NCI-H345 treated with DMSO at 0.1 percent for 48 hours (cell line): Measurements from ENCODE around the gene FSD1L.

Experiments
- DNase-seq: peaks from one replicate; lab custom pipeline; 2025; ENCODE audit not compliant: unreplicated experiment; lab: John Stamatoyannopoulos, UW

The FSD1L gene

DNA sequence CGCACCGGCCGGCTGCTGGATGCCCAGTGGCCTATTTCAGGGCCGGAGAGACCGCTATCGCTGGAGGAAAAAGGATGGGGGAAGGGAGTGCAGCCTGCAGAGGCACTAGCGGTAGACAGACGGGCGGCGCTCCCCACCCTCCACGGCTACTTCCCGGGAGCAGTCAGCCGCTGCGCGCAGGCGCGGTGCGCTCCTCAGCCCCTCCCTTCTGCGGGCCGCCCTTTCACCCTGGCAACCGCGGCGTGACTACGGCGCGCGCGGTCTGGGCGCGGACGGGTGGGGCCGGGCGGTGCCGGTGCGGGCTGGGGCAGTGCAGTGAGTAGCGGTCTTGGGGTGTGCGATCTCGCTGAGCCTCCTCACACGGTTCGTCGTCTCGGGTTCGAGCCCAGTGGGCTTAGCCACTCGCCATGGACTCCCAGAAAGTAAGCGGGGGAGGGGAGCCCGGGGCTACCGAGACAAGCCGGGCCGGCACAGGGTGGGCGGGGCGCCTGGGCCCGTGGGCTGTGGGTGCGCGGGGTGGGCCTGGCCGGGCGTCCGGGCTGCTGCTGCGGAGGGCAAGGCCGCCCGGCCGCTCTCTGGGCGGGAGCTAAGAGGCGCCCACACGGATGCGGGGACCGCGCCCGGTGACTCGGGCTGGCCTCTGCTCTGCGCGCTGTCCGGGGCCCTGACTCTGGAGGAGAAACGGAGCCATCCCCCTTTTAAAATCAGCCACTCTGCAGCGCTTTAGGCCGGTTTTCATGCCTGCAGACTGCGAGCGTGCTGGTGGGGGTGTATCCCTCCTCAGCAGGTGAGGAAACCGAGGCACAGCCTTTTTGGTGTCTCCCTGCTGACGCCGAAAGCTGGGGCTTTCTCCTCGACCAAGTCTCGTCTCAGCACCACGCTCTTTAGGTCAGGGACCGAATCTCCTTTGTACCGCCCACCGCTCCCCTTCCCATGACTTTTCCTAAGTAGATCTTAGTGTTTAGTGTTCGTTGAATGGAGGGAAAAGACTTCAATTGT lies at the start of gene FSD1L:
Gene FSD1L (plus strand): TSS at position 221 of the 999 bp plus-strand sequence. CDS start 187 bp downstream, at position 408.
- peak; percentile 81 for DNase-seq

DNA sequence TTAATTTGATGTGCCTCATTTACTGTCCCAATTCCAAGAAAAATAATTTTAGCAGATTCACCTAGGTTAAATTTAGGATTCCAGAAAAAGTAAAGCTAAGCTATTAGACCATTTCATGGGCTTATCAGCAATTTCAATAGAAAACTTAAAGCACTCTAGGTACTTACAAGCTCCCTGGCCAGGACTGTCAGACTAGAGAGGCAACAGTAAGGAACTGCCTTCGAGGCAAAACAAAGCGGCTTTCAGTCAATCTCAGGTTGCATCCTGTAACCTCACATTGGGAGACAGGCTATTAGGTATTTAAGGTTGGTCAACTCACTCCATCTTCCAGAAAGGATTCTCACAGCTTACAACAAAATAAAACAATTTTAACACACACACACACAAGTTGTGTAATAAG lies 48.7 kb upstream of the FSD1L start:
- DNase-seq, result no peak

DNA sequence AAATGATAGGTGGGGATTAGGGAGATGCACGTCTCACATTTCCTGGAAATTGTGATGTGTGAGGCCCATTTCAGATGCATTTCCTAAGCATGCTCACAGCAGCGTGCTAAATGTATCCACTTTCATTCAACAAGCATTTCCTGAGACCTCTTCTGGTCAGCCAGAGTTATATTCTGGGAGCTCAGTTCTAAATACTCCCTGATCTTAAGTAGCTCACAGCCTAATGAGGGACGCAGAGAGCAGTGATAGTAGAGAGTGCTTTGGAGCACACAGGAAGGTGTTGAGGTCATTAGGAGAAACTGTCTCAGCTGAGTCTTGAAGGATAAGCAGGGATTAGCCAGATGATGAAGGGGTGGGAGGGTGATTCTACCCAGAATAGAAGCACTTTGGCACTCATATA lies 46.2 kb upstream of the FSD1L start:
- DNase-seq, result no peak

DNA sequence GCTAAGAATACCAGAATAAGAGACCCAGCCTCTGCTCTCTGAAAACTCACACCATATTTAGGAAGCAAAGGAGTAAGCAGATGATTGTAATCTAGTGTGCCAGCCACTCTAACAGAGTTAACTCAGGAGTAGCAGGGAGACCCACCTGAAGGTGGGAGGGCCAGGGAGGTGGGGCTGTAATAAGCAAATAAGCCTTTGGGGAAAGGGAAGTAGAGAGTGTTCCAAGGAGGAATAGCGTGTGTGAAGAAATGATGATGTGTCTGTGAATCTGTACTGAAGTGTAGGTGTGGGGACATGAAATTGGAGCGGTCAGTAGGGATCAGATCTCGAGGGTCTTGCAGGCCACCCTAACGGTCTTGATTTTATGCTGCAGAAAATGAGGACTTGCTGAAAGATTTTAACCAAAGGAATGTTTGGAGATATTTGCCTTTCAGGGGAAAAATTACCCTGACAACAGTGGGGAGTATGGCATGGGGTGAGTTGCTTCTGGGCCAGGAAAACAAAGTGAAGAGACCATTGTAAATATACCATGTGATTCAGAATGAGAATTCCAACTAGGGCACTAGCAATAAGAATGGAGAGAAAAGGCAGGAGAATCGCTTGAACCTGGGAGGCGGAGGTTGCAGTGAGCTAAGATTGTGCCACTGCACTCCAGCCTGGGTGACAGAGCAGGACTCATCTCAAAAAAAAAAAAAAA lies 44.1 kb upstream of the FSD1L start:
- DNase-seq, result no peak

DNA sequence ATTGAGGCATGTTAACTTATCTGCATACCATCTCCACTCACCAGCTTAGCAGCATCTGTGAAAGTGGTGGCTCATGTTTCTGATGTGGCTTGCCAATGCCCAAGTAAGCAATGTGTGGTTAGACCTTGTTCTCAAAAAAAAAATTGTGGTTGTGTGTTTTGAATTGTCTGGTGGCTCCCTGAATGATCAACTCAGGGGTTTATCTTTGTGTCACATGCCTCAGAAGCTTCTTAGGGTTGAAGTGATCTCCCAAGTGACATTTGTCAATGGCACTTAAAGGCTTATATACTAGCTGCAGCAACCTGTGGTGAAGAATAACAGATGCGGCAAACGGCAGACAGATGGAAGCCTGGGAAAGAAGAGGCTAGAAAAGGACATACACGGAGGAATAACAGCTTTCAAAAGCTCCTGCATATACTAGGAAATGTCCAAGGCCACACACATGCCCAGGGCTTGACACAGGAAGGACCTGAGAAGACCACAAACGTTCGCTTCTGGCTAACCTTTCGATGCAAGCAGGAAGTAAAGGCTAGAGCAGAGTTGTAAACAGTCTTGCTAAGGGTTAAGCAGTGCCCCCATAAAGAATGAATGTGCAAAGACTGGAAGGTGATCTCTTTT lies 42.2 kb upstream of the FSD1L start:
- peak; percentile 11 for DNase-seq

DNA sequence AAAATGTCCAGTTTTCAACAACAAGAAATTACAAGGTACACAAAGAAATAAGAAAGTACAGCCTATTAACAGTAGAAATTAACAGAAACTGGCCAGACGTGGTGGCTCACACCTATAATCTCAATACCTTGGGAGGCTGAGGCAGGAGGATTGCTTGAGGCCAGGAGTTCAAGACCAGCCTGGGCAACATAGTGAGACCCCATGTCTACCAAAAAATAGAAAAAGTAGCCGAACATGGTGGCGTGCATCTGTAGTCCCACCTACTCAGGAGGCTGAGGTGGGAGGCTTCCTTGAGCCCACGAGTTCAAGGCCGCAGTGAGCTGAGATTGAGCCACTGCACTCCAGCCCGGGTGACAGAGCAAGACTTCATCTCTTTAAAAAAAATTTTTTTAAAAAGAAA lies 41.5 kb upstream of the FSD1L start:
- DNase-seq, result no peak

DNA sequence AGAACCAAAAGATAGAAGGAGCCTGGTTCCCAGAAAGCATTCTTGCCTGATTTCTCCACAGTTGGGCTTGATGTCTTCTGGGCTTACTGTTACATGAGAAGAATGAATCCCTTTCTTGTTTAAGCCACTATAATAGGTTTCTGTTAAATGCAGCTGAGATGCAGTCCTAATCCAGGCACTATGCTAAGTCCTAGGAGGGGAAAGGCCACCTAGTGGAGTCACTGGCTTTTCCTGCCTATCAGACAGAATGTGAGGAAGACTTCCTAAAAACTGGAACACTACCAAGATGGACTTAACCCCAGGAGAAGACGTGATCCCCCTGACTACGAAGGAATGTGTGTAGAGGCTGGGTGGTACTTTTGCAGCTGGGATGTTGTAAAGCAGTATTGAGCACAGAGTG lies 34.3 kb upstream of the FSD1L start:
- DNase-seq, result no peak

DNA sequence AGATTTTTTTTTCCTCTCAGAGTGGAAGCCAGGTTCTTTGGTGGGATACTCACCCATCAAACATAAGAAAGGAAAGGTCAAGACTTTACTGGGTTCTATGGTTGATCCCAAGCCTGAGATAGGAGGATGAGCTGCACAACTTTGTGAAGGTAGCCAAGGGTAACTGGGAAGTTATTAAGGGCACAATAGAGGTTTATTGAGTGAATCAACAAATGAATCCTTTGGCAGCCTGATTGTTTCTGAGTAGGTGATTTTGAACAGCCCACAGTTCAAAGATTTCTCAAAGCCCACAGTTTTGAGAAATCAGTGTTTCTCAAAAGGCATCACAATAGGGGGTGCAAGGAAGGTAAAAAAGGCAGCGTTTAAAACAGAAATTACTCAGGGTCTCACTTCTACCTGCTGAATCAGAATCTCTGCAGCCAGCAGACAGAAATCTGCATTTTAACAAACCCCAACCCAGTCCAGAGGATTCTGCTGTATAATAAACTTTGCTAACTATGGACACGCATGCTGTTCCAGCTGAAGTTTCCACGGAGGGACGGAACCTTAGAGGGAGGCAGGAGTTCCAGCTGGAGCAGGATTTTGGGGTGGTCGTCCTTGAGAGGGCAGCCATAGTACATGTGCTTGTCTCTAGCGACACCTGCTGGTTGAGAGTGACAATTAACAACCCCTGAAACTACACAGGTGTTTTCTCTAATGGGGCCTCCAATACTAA lies 32.7 kb upstream of the FSD1L start:
- DNase-seq, result peak; percentile 51

DNA sequence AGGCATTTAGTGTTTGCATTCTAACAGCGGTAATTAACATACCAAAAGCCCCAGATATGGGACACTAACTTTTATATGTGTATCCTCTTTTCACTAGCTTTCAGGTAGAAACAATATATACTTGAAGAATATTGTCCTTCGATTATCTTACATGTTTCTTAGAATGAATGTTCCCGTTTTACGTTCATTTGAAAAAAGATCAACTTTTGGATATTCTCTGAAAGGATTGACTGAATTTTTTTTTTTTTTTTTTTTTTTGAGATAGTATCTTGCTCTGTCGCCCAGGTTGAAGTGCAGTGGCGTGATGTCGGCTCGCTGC lies 32.2 kb upstream of the FSD1L start:
- DNase-seq, result no peak

DNA sequence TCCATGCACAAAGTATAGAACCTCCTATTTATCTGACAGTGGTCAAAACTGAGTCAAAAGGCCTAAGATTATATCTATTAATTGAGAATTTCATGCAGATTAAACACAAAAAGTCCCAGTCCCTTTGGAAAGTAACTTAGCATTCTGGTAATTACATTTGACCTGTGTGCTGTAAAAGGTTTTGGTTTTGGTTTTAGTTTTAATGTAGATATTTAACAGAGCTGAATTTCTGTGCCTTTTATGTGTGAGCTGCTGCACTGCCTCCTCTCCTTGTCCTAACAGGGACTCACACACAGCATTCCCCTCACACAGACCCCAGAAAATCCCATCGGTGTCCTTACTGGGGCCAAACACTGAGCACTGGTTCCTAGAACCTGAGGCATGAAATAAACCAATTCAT lies 31.0 kb upstream of the FSD1L start:
- DNase-seq, result no peak

DNA sequence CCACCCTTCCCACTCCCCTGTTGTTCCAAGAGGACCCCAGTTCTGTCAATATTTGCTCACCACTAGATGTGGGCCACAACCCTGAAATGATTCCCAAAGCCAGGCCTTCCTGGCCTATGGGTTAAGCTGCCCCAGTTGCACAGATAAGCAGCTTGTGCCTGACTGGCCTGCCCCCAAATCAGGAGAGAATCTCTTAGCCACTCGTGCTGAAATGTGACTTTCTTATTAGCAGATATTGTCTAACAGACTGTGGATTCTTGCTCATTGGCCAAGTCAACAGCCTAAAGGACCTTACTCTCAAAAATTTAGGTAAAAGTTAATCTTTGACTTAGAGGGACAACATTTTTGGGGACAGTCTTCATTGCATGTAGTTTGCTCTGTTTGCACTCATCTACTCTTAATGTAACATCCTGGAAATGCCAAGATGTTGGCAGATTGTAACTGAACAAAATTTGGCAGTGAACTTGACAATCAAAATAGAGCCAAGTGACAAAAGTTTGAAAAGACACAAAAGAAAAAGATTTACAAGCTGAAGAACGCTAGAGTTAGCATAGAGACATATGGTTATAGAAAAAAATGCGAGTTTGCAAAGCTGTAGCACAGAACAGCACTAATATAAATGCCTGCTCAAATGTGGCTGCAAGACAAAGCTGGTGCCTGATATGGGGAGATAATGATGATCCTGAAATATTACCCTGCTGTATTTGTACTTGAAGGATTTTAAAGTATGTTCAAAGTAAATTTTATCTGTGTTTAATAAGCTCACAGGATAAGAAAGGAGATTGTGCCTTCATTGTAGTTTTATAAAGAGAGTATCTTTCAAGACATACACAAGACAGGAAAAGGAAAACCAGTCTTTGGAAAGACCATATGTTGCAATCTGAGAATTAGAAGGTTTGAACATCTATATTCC lies 29.0 kb upstream of the FSD1L start:
- no peak for DNase-seq

DNA sequence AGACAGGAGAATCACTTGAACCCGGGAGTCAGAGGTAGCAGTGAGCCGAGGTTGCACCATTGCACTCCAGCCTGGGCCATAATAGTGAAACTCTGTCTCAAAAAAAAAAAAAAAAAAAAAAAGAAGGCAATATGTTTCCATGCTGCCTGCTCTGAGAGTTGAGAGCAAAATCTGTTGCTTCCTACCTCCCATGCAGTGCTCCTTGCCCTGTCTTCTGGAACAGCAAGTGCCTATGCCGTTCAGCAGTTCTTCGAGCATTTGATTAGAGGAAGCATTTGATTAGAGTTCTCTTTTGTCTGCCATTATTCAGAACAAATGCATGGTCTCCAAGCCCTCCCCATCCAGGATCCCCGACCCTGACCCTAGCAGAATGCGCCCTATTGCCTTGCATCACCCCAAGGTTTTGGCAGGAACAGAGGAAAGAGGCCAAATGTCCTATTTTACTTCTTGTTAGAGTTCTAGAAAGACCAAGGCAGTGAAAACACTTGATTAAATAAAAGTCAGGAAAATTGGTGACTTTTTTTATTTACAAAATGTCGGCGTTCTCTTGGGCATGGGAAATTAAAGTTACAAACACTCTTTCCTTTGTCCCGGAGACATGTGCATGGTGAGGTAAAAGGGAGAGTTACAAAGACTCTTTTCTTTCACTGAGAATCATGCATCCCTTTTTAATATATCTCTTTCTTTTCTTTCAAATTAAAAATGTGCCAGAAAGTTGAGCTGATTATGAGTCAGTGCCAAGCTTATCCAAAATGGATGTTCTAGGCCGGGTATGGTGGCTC lies 27.8 kb upstream of the FSD1L start:
- DNase-seq, result no peak

DNA sequence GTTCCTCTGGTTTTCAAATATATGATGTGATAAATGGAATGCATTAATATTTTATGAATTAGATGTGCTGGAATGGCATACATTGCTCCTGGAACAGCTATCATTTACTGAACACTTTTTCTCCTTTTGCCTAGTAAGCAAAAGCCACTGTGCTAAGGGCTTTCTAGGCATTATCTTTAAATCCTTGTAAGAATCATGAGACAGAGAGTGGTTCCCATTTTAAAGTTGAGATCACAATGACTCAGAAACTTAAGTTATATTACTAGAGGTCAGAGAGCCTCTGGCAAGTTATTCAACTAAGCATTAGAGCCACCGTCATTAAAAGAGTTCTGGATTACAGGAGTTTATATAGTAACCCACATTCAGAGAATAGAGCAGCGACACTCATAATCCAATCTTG lies 26.7 kb upstream of the FSD1L start:
- no peak for DNase-seq

DNA sequence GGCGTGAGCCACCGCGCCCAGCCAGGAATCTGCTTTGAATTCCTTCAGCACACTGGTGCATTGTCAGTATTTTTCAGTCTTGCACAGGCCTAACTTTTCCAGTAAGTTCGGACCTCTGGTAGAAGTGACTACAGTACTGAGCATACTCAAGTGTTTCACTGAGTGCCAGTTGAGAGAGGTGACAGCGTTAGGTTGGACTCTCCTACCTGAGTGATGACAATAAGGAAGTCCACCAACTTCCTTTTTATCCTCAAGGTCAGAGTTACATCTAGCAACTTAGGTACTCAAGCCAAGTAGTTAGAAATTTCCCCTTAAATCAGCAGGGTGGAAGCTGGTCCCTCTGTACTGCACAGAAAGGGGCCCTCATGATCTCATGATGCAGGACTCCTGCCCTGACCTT lies 26.0 kb upstream of the FSD1L start:
- no peak for DNase-seq

DNA sequence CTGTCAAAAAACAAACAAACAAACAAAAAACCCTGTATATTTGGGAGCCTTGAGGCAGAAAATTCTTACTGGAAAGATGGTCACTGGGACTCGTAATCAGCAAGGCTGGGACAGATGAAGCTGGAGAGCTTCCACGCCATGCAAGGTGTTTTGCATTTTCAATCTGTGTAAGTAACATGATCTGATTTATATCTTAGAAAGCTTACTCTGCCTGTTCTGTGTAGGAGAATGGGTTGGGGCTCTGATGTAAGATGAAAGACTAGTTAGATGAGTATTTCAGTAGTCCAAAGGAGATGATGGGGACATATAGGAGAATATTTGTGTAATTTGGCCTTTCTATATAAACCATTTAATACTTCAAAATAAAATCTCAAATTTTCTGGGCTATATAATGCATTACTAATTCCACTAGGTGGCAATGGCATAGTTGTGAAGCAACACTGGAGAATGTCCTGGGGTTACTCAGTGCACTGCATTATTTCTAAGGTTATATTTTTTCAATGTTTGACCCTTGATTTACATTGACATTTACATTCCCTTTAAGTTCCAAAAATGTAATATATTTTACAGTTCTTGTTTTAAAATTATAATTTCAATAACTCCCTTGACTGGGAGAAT lies 21.9 kb upstream of the FSD1L start:
- DNase-seq, result no peak

DNA sequence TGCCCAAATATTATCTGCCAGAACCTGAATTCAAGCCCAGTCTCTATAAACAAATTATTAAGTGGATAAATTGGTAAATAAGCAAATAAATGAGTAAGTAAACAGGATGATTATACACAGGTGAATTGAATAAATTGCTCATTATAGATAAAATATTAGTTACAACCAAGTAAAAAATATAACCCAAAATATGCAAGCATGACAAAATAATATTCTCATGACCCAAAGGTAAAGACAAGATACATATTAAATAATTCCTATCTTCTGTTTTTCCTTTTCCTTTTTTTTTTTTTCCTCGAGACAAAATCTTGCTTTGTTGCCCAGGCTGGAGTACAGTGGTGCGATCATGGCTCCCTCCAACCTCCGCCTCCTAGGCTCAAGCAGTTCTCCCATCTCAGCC lies 21.2 kb upstream of the FSD1L start:
- DNase-seq, result no peak

DNA sequence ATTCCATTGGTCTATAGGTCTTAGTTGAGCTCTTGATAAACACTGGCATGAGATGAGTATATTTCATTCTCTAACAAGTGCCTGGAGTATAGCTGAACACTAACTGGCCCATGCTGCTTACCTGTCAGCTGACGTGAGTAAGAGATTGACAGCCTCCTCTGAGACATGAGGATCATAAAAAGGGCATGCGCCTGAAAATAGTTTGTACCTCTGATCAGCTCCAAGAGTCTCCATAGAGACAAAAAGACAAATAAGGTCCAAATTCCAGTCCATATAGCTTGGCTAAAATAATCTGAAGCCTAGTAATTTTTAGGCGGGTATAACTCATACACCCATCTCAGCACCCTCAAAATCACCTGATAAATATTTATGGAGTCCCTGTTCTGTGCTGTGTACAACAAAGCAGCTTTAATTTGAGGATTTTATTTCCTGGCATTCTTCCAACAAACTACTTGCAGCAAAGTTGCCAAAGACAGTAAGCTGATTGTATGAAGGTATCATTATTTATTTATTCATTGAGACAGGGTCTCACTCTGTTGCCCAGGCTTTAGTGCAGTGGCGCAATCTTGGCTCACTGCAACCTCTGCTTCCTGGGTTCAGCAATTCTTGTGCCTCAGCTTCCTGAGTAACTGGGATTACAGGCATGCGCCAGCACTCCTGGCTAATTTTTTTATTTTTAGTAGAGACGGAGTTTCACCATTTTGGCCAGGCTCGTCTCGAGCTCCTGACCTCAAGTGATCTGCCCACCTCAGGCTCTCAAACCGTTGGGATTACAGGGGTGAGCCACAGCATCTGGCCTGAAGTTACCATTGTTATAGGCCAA lies 16.2 kb upstream of the FSD1L start:
- DNase-seq, result no peak

DNA sequence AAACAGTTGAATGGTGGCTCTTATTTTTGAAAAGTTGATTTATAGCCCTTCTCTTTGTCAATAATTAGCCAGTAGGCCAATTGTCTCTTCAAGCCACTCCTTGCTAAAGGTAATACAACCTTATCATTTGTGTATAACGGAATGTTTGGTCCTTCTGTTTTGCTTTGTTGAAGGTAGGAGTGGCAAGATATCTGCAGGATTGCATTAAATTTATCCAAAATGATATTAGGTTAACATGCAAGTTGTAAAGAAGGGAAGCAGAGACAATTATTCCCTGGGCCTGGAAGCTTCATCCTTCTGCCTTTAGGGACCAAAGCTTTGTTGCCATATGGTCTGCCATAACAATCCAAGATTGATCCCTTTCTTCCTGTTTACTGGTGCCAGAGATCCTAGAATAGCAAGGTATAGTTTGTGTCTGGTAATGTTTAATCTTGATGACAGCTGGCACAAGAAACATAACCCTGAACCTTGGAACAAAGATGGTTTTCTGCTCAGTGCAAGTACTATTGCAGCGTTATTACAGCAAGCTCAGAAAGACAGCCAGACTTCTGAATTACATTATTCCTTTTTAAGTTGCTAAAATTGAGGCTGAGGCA lies 15.5 kb upstream of the FSD1L start:
- DNase-seq, result no peak
